Measurements from ENCODE around the gene IRX6. TPM values are rescaled to one million over a fixed set of nuclear protein-coding genes. Genes with fewer than 3 reads are reported as not detected.

IRX6 gene
- total RNA-seq, 2 donors from 2014 or later: 0.27 to 0.28 TPM

DNA sequence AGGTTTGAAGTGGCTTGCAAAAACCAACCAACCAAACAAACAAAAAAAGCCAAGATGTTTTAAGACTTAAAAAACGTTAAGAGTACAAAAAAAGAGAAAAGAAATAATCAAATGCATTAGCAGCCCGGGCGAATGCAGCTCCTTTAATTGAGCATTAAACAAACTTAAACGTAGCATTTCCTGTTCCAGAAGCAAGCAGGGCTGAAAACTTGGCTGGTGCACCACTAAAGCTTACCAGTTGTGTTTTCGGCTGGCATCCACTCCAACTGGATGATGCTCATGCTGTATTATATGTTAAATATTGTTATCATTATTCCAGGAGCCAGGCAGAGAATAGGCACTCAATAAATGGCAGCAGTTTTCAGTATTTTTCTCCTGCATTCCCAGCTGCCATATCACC, 45.1 kb downstream of the IRX6 start:
- no peaks in the 10 kb centered on the region for H3K27me3 ChIP-seq (replicated peaks; ENCODE audit: insufficient read depth)
- no peaks in the 10 kb centered on the region for H3K9me3 ChIP-seq
- intact Hi-C loops (cut with DNase I): no loop called here
- peak; percentile 12 for DNase-seq (ENCODE audit: low spot score)
- H3K4me1 ChIP-seq (replicated peaks): no peaks in the 10 kb centered on the region
- no peak for TF ChIP-seq POLR2A (IDR thresholded peaks at IDR 0.05)
- TF ChIP-seq POLR2AphosphoS5 (IDR thresholded peaks at IDR 0.05): no peak
- H3K27ac ChIP-seq: no peak overlapping the region
- H3K36me3 ChIP-seq: no peaks in the 10 kb centered on the region
- WGBS: 17% methylated on average over 5 of the region's 5 CpGs
- H3K4me3 ChIP-seq: no peak overlapping the region

DNA sequence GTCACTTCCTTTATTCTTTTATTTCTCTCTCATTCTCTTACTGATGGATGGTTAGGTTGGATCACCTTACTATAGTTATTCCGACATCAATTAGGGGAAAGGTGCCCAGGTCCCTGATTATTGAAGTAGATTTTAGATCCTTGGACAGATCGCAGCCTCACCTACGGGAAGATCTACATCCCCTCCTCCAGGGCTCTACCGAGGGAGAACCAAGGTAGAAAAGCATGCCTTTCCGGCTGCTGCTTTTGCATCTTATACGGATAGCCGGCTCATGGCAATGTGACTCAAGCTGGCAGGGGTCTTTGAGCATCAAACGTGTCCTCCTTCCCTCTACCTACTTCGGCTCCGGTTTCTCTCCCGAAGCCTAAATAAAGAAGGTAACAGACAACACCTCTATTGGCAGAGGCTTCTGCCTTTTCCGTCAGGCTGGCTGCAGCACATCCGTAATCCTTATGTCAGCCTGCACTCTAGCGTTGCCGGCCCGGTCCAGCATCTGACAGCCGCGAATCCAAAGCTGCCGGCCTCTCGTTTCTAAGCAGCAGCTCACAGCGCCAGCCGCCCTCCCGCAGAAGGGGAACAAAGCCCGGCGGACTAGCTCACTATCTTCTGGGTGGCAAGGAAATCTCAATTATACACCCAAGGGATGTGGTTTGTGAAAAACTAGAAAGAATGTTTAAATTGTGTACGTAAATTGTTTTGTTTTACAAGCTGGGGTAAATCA, 46.9 kb downstream of the IRX6 start:
- peak; percentile 60 for DNase-seq (ENCODE audit: low spot score)
- Histone ChIP-seq H3K27ac (no peak overlapping the region), H3K27me3 (replicated peaks; ENCODE audit: insufficient read depth) (no peaks in the 10 kb centered on the region), H3K4me3 (no peak overlapping the region), H3K9me3 (no peaks in the 10 kb centered on the region), H3K4me1 (replicated peaks) (no peaks in the 10 kb centered on the region), H3K36me3 (no peaks in the 10 kb centered on the region)
- intact Hi-C loops (cut with DNase I): loop anchor here (5.0 to 10.0 kb wide), 2 partner anchors 1606 to 1819 kb away; no protein-coding TSS in a partner anchor
- 11% methylated on average over 26 of the region's 26 CpGs for WGBS
- TF ChIP-seq POLR2AphosphoS5 (IDR thresholded peaks at IDR 0.05) (no peak), POLR2A (IDR thresholded peaks at IDR 0.05) (no peak)
- TF ChIP-seq, protein P1, sequence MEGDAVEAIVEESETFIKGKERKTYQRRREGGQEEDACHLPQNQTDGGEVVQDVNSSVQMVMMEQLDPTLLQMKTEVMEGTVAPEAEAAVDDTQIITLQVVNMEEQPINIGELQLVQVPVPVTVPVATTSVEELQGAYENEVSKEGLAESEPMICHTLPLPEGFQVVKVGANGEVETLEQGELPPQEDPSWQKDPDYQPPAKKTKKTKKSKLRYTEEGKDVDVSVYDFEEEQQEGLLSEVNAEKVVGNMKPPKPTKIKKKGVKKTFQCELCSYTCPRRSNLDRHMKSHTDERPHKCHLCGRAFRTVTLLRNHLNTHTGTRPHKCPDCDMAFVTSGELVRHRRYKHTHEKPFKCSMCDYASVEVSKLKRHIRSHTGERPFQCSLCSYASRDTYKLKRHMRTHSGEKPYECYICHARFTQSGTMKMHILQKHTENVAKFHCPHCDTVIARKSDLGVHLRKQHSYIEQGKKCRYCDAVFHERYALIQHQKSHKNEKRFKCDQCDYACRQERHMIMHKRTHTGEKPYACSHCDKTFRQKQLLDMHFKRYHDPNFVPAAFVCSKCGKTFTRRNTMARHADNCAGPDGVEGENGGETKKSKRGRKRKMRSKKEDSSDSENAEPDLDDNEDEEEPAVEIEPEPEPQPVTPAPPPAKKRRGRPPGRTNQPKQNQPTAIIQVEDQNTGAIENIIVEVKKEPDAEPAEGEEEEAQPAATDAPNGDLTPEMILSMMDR (IDR thresholded peaks at IDR 0.05): peak in 3 of 4 experiments; percentile 30 to 59 (median 48)

- H3K9me3 ChIP-seq: no peaks in the 10 kb centered on the region
- WGBS: 80% methylated on average over 12 of the region's 12 CpGs
- H3K36me3 ChIP-seq: no peaks in the 10 kb centered on the region
- H3K27me3 ChIP-seq (replicated peaks; ENCODE audit: insufficient read depth): no peaks in the 10 kb centered on the region
- no peak overlapping the region for H3K4me3 ChIP-seq
- intact Hi-C loops (cut with DNase I): loop anchor here (5.0 to 10.0 kb wide), 2 partner anchors 1608 to 1821 kb away; no protein-coding TSS in a partner anchor
- H3K27ac ChIP-seq: no peak overlapping the region
- DNase-seq (ENCODE audit: low spot score): no peak
- TF ChIP-seq POLR2A (IDR thresholded peaks at IDR 0.05) (no peak), POLR2AphosphoS5 (IDR thresholded peaks at IDR 0.05) (no peak)
- TF ChIP-seq, protein P1 (IDR thresholded peaks at IDR 0.05): no peak
- no peaks in the 10 kb centered on the region for H3K4me1 ChIP-seq (replicated peaks)
Measured at GRCh38 chr16:55372792-55373488, 48.9 kb downstream of the IRX6 start.

GRCh38 chr16:55373489-55373832, 49.5 kb downstream of the IRX6 start:
- intact Hi-C loops (cut with DNase I): loop anchor here (5.0 to 10.0 kb wide), 2 partner anchors 1609 to 1821 kb away; no protein-coding TSS in a partner anchor
- Histone ChIP-seq H3K4me3 (no peak overlapping the region), H3K4me1 (replicated peaks) (no peaks in the 10 kb centered on the region), H3K9me3 (no peaks in the 10 kb centered on the region), H3K36me3 (no peaks in the 10 kb centered on the region), H3K27me3 (replicated peaks; ENCODE audit: insufficient read depth) (no peaks in the 10 kb centered on the region), H3K27ac (no peak overlapping the region)
- DNase-seq (ENCODE audit: low spot score): no peak
- TF ChIP-seq POLR2AphosphoS5 (IDR thresholded peaks at IDR 0.05) (no peak), POLR2A (IDR thresholded peaks at IDR 0.05) (no peak)
- TF ChIP-seq, protein P1 (IDR thresholded peaks at IDR 0.05): no peak

GRCh38 chr16:55376045-55376444, 52.0 kb downstream of the IRX6 start:
- TF ChIP-seq POLR2A (IDR thresholded peaks at IDR 0.05): no peak
- TF ChIP-seq POLR2AphosphoS5 (IDR thresholded peaks at IDR 0.05): no peak
- TF ChIP-seq, protein P1 (IDR thresholded peaks at IDR 0.05): no peak
- no peak for DNase-seq (ENCODE audit: low spot score)
- 97% methylated on average over 3 of the region's 3 CpGs for WGBS
- Histone ChIP-seq H3K36me3 (no peaks in the 10 kb centered on the region), H3K27ac (no peak overlapping the region), H3K27me3 (replicated peaks; ENCODE audit: insufficient read depth) (peaks cover 4% of the 10 kb centered on the region), H3K4me1 (replicated peaks) (no peaks in the 10 kb centered on the region), H3K9me3 (no peaks in the 10 kb centered on the region), H3K4me3 (no peak overlapping the region)
- intact Hi-C loops (cut with DNase I): loop anchor here (10.0 kb wide), 1 partner anchor 1611 kb away; no protein-coding TSS in a partner anchor
